Measurements from ENCODE around the gene RGS10.

- TF ChIP-seq YY1 (IDR thresholded peaks at IDR 0.05; ENCODE audit: low read depth, low read length) (no peak), CBX5 (IDR thresholded peaks at IDR 0.05; ENCODE audit: low read depth, low read length) (no peak), NRF1 (IDR thresholded peaks at IDR 0.05; ENCODE audit: low read depth, low read length) (no peak), TEAD4 (IDR thresholded peaks at IDR 0.05; ENCODE audit: low read depth, low read length) (no peak), SP1 (IDR thresholded peaks at IDR 0.05; ENCODE audit: low read depth, low read length) (no peak), KDM1A (IDR thresholded peaks at IDR 0.05; ENCODE audit: borderline replicate concordance, low read length) (peak; percentile 62; the same call in 1 of the 2 replicates), EP300 (IDR thresholded peaks at IDR 0.05; ENCODE audit: borderline replicate concordance in 1 of 2, low read depth in 2 of 2, low read length in 2 of 2) (no peak), EZH2 (IDR thresholded peaks at IDR 0.05; ENCODE audit: low read depth, low read length, severe bottlenecking) (no peak), CTBP2 (IDR thresholded peaks at IDR 0.05; ENCODE audit: borderline replicate concordance, insufficient read depth, insufficient read length, low read length) (no peak), POLR2A (IDR thresholded peaks at IDR 0.05; ENCODE audit: control extremely low read depth in 1 of 2, low read depth in 2 of 2, low read length in 2 of 2) (no peak)
- TF ChIP-seq, protein P1, sequence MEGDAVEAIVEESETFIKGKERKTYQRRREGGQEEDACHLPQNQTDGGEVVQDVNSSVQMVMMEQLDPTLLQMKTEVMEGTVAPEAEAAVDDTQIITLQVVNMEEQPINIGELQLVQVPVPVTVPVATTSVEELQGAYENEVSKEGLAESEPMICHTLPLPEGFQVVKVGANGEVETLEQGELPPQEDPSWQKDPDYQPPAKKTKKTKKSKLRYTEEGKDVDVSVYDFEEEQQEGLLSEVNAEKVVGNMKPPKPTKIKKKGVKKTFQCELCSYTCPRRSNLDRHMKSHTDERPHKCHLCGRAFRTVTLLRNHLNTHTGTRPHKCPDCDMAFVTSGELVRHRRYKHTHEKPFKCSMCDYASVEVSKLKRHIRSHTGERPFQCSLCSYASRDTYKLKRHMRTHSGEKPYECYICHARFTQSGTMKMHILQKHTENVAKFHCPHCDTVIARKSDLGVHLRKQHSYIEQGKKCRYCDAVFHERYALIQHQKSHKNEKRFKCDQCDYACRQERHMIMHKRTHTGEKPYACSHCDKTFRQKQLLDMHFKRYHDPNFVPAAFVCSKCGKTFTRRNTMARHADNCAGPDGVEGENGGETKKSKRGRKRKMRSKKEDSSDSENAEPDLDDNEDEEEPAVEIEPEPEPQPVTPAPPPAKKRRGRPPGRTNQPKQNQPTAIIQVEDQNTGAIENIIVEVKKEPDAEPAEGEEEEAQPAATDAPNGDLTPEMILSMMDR (IDR thresholded peaks at IDR 0.05; ENCODE audit: control extremely low read depth in 1 of 3, insufficient read depth in 1 of 3, low read depth in 1 of 3, low read length in 3 of 3) = no peak
Observed at GRCh38 chr10:119454316-119454715, 88.2 kb downstream of the RGS10 start.

Data from H1 (cell line).